Fibroblast of lung (primary cell): ENCODE data around the gene TP53BP1. TPM values are rescaled to one million over a fixed set of nuclear protein-coding genes. Genes with fewer than 3 reads are reported as not detected.

Source experiments
- DNase-seq, 2 donors: peaks; one replicate each; pipeline versions ENCODE4 v3.0.0 to v3.0.0-alpha.2; 2010; ENCODE audit warnings: low read depth in 2 of 2
- H2AFZ ChIP-seq: 2 replicates; pipeline ENCODE4 v1.5.1; 2012; ENCODE audit warnings: low read length, control low read depth, inconsistent platforms
- H3K27ac ChIP-seq: 2 replicates; pipeline ENCODE4 v1.5.1; 2011; ENCODE audit warnings: low read length, control low read depth; ENCODE audit not compliant: insufficient read depth
- H3K27me3 ChIP-seq: 2 replicates; pipeline ENCODE4 v1.5.1; 2011; ENCODE audit warnings: mild to moderate bottlenecking, low read length; ENCODE audit not compliant: control insufficient read depth, insufficient read depth
- H3K36me3 ChIP-seq: 2 replicates; pipeline ENCODE4 v1.5.1; 2011; ENCODE audit warnings: low read length; ENCODE audit not compliant: control insufficient read depth, insufficient read depth
- H3K4me1 ChIP-seq: 2 replicates; pipeline ENCODE4 v1.5.1; 2011; ENCODE audit warnings: low read length; ENCODE audit not compliant: control insufficient read depth, insufficient read depth; ENCODE audit errors: extremely low read depth
- H3K4me2 ChIP-seq: 2 replicates; pipeline ENCODE4 v1.5.1; 2011; ENCODE audit warnings: low read length, control low read depth; ENCODE audit not compliant: insufficient read depth; ENCODE audit errors: extremely low read depth
- H3K4me3 ChIP-seq, 4 experiments: fragments of 200-600 bp in 1 of 4; sonication (generic) in 1 of 4; replicated peaks in 1 of 4; 2 replicates each; pipeline ENCODE4 v1.5.1; 2011 to 2016; ENCODE audit warnings: low read length in 4 of 4, low read depth in 3 of 4, mild to moderate bottlenecking in 3 of 4, control low read depth in 2 of 4, inconsistent platforms in 1 of 4, mixed read lengths in 1 of 4; ENCODE audit not compliant: insufficient read depth in 1 of 4; ENCODE audit errors: control extremely low read depth in 1 of 4
- H3K79me2 ChIP-seq: 2 replicates; pipeline ENCODE4 v1.5.1; 2012; ENCODE audit warnings: mild to moderate bottlenecking, low read length, inconsistent platforms; ENCODE audit not compliant: control insufficient read depth, insufficient read depth
- H3K9ac ChIP-seq: 2 replicates; pipeline ENCODE4 v1.5.1; 2011; ENCODE audit warnings: mild to moderate bottlenecking, low read length, control low read depth; ENCODE audit not compliant: insufficient read depth
- H3K9me3 ChIP-seq: 2 replicates; pipeline ENCODE4 v1.5.1; 2012; ENCODE audit warnings: low read depth, low read length; ENCODE audit not compliant: control insufficient read depth, insufficient read depth
- H4K20me1 ChIP-seq: 2 replicates; pipeline ENCODE4 v1.5.1; 2011; ENCODE audit warnings: low read length; ENCODE audit not compliant: control insufficient read depth, insufficient read depth; ENCODE audit errors: extremely low read depth
- EZH2 ChIP-seq: IDR thresholded peaks from 2 replicates; pipeline ENCODE4 v1.5.1; 2012; ENCODE audit warnings: low read length, control low read depth, mild to moderate bottlenecking; ENCODE audit errors: missing control alignments
- polyA plus RNA-seq, 2 donors: library from polyadenylated mRNA; depleted of rRNA in 1 of 2; stranded (reverse) in 1 of 2; unstranded in 1 of 2; fragments of >200 nt; gene quantifications; 2 replicates each; pipeline ENCODE4 v1.2.1, GENCODE V29; 2011 to 2012; ENCODE audit warnings: missing spikeins in 1 of 2
- total RNA-seq: library from RNA; depleted of rRNA; stranded (reverse); fragments of >200 nt; gene quantifications from 2 replicates; pipeline ENCODE4 v1.2.1, GENCODE V29; 2014
- TF ChIP-seq, protein P1 (sequence below), 2 donors: IDR thresholded peaks in 1 of 2; conservative IDR thresholded peaks in 1 of 2; 1 replicate in 1 of 2; 2 replicates in 1 of 2; pipeline ENCODE4 v1.5.1; 2011 to 2012; ENCODE audit warnings: low read length in 2 of 2, control low read depth in 1 of 2, inconsistent platforms in 1 of 2, low read depth in 1 of 2, mild to moderate bottlenecking in 1 of 2

TP53BP1 gene
- total and polyA plus RNA-seq, 2 donors (not counting 1 experiment from before 2014, with no cell fraction given): 38.8 to 132 TPM

DNA sequence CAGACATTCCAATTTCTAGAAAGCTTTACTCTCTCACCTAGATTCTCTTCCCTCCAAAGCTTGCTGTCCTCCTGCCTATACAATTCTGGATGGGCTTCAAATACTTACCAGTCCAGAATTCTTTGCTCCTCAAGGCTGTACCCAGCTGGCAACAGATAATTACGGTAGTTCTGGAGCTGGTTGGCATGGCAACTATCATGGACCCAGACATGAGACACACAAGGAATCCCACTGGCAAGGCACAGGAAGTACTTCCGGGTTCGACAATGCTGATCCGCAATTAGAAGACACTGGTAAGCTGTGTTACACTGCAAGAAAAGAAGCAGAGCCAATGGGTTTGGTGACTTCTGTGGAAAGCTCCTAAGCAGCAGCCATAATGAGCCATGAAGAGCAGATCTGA is 84.2 kb downstream of the TP53BP1 start:
- DNase-seq: no peak
- Histone ChIP-seq H3K27me3 (no peaks in the 10 kb centered on the region), H3K4me3 (no peak overlapping the region), H3K27ac (no peak overlapping the region), H3K4me1 (no peaks in the 10 kb centered on the region), H3K4me2 (no peak overlapping the region), H3K79me2 (no peaks in the 10 kb centered on the region), H3K9me3 (no peaks in the 10 kb centered on the region), H3K36me3 (peaks cover 10% of the 10 kb centered on the region), H2AFZ (no peak overlapping the region), H4K20me1 (no peaks in the 10 kb centered on the region), H3K9ac (no peak overlapping the region)
- TF ChIP-seq, protein P1, sequence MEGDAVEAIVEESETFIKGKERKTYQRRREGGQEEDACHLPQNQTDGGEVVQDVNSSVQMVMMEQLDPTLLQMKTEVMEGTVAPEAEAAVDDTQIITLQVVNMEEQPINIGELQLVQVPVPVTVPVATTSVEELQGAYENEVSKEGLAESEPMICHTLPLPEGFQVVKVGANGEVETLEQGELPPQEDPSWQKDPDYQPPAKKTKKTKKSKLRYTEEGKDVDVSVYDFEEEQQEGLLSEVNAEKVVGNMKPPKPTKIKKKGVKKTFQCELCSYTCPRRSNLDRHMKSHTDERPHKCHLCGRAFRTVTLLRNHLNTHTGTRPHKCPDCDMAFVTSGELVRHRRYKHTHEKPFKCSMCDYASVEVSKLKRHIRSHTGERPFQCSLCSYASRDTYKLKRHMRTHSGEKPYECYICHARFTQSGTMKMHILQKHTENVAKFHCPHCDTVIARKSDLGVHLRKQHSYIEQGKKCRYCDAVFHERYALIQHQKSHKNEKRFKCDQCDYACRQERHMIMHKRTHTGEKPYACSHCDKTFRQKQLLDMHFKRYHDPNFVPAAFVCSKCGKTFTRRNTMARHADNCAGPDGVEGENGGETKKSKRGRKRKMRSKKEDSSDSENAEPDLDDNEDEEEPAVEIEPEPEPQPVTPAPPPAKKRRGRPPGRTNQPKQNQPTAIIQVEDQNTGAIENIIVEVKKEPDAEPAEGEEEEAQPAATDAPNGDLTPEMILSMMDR (conservative IDR thresholded peaks at IDR 0.05 in 1 of 2, IDR thresholded peaks at IDR 0.05 in 1 of 2; ENCODE audit: low read depth in 1 of 2, low read length in 2 of 2): no peak
- TF ChIP-seq EZH2: no peak

DNA sequence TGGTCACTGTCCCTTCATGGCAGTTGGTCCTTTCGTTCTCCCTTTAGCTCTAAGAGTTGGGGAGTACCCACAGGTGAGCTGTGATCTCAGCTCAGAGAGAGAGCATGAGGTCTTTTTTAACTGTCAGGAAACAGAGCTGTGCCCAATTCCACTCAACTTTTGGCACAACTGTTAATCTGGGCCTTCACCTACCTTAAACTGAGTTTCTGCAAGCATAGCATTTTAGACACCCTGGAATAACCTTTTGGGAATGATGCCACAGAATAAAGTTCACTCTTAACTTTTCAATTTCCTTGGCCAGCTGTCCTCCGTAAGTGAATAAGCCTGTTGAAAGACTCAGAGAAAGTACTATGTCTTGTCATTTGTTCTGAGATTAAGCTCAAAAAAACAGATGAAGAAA is 86.1 kb downstream of the TP53BP1 start:
- Histone ChIP-seq H3K9ac (no peak overlapping the region), H3K27ac (no peak overlapping the region), H2AFZ (no peak overlapping the region), H3K4me1 (no peaks in the 10 kb centered on the region), H3K9me3 (no peaks in the 10 kb centered on the region), H3K36me3 (peaks cover 17% of the 10 kb centered on the region), H3K27me3 (no peaks in the 10 kb centered on the region), H3K4me3 (no peak overlapping the region), H3K4me2 (no peak overlapping the region), H3K79me2 (no peaks in the 10 kb centered on the region), H4K20me1 (no peaks in the 10 kb centered on the region)
- no peak for TF ChIP-seq EZH2
- TF ChIP-seq, protein P1 (conservative IDR thresholded peaks at IDR 0.05 in 1 of 2, IDR thresholded peaks at IDR 0.05 in 1 of 2; ENCODE audit: low read depth in 1 of 2, low read length in 2 of 2): no peak
- DNase-seq: no peak

DNA sequence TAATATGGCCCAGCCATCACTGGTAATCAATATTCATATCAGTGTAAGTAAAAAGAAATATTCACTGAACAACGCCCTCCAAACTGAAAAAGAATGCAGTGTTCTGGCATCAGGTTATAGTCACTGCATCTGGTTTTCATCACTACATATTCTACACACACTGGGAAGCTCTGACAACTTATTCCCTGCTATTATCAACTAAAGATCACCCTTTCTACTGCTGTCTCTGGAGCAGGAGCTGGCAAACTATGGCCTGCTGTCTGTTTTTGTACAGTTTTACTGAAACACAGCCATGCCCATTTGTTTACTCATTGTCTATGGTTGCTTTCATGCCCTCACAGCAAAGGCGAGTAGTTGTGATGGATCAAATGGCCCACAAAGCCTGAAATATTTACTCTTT is 86.8 kb downstream of the TP53BP1 start:
- Histone ChIP-seq H3K4me3 (no peak overlapping the region), H3K4me1 (no peaks in the 10 kb centered on the region), H3K9ac (no peak overlapping the region), H2AFZ (no peak overlapping the region), H4K20me1 (no peaks in the 10 kb centered on the region), H3K27me3 (no peaks in the 10 kb centered on the region), H3K4me2 (no peak overlapping the region), H3K27ac (no peak overlapping the region), H3K9me3 (no peaks in the 10 kb centered on the region), H3K36me3 (peaks cover 17% of the 10 kb centered on the region), H3K79me2 (no peaks in the 10 kb centered on the region)
- DNase-seq: no peak
- TF ChIP-seq, protein P1 (conservative IDR thresholded peaks at IDR 0.05 in 1 of 2, IDR thresholded peaks at IDR 0.05 in 1 of 2; ENCODE audit: low read depth in 1 of 2, low read length in 2 of 2): no peak
